Measurements from ENCODE around the gene SNAP29.
"Not testable (repeated sequence)": the region's sequence is repeated elsewhere in the genome, so short reads cannot be mapped to it uniquely, and the experiment has no call there.

Gene SNAP29

GRCh38 chr22:20930004-20930403, 71.2 kb downstream of the SNAP29 start:
- Mint-ChIP-seq H3K4me3 (no peak overlapping the region), H3K4me1 (ENCODE audit: low read depth) (peaks cover 58% of the 10 kb centered on the region), H3K36me3 (ENCODE audit: low read depth) (peaks cover 26% of the 10 kb centered on the region), H3K27ac (no peak overlapping the region), H3K27me3 (no peaks in the 10 kb centered on the region), H3K9me3 (no peaks in the 10 kb centered on the region)
- intact Hi-C loops (cut with micrococcal nuclease), result no loop called here

- H3K9me3 Mint-ChIP-seq; H3K4me3 Mint-ChIP-seq; H3K27me3 Mint-ChIP-seq; H3K27ac Mint-ChIP-seq; intact Hi-C loops (cut with micrococcal nuclease): not testable (repeated sequence)
- peaks cover 26% of the 10 kb centered on the region for H3K36me3 Mint-ChIP-seq (ENCODE audit: low read depth)
- H3K4me1 Mint-ChIP-seq (ENCODE audit: low read depth), result peaks cover 54% of the 10 kb centered on the region
Measured at GRCh38 chr22:20930435-20930834, 71.6 kb downstream of the SNAP29 start.

- H3K27me3 Mint-ChIP-seq, result no peaks in the 10 kb centered on the region
- peaks cover 31% of the 10 kb centered on the region for H3K36me3 Mint-ChIP-seq (ENCODE audit: low read depth)
- no peak overlapping the region for H3K4me3 Mint-ChIP-seq
- H3K27ac Mint-ChIP-seq, result no peak overlapping the region
- intact Hi-C loops (cut with micrococcal nuclease), result no loop called here
- no peaks in the 10 kb centered on the region for H3K9me3 Mint-ChIP-seq
- H3K4me1 Mint-ChIP-seq (ENCODE audit: low read depth), result peaks cover 51% of the 10 kb centered on the region
Measured at GRCh38 chr22:20931126-20931654, 72.4 kb downstream of the SNAP29 start.

GRCh38 chr22:20933910-20934309, 75.1 kb downstream of the SNAP29 start:
- no peak overlapping the region for H3K4me3 Mint-ChIP-seq
- intact Hi-C loops (cut with micrococcal nuclease), result no loop called here
- H3K27me3 Mint-ChIP-seq, result no peaks in the 10 kb centered on the region
- no peaks in the 10 kb centered on the region for H3K9me3 Mint-ChIP-seq
- no peak overlapping the region for H3K27ac Mint-ChIP-seq
- H3K4me1 Mint-ChIP-seq (ENCODE audit: low read depth), result peaks cover 41% of the 10 kb centered on the region
- H3K36me3 Mint-ChIP-seq (ENCODE audit: low read depth), result peaks cover 53% of the 10 kb centered on the region

GRCh38 chr22:20935049-20935448, 76.2 kb downstream of the SNAP29 start:
- H3K27me3 Mint-ChIP-seq; intact Hi-C loops (cut with micrococcal nuclease); H3K9me3 Mint-ChIP-seq; H3K4me3 Mint-ChIP-seq; H3K27ac Mint-ChIP-seq: not testable (repeated sequence)
- Mint-ChIP-seq H3K4me1 (ENCODE audit: low read depth) (peaks cover 37% of the 10 kb centered on the region), H3K36me3 (ENCODE audit: low read depth) (peaks cover 63% of the 10 kb centered on the region)

GRCh38 chr22:20935780-20936539, 77.2 kb downstream of the SNAP29 start:
- H3K27ac Mint-ChIP-seq; intact Hi-C loops (cut with micrococcal nuclease); H3K4me3 Mint-ChIP-seq; H3K9me3 Mint-ChIP-seq; H3K27me3 Mint-ChIP-seq: not testable (repeated sequence)
- Mint-ChIP-seq H3K36me3 (ENCODE audit: low read depth) (peaks cover 72% of the 10 kb centered on the region), H3K4me1 (ENCODE audit: low read depth) (peaks cover 39% of the 10 kb centered on the region)

- Mint-ChIP-seq H3K36me3 (ENCODE audit: low read depth) (peaks cover 80% of the 10 kb centered on the region), H3K9me3 (no peaks in the 10 kb centered on the region), H3K27ac (no peak overlapping the region), H3K27me3 (no peaks in the 10 kb centered on the region), H3K4me3 (no peak overlapping the region), H3K4me1 (ENCODE audit: low read depth) (peaks cover 42% of the 10 kb centered on the region)
- intact Hi-C loops (cut with micrococcal nuclease), result no loop called here
Measured at GRCh38 chr22:20937031-20937793, 78.4 kb downstream of the SNAP29 start.

- Mint-ChIP-seq H3K27ac (no peak overlapping the region), H3K4me3 (no peak overlapping the region), H3K9me3 (no peaks in the 10 kb centered on the region), H3K27me3 (no peaks in the 10 kb centered on the region), H3K36me3 (ENCODE audit: low read depth) (peaks cover 88% of the 10 kb centered on the region), H3K4me1 (ENCODE audit: low read depth) (peaks cover 43% of the 10 kb centered on the region)
- intact Hi-C loops (cut with micrococcal nuclease), result no loop called here
Measured at GRCh38 chr22:20937794-20938671, 79.2 kb downstream of the SNAP29 start.

GRCh38 chr22:20939457-20940185, 80.8 kb downstream of the SNAP29 start:
- intact Hi-C loops (cut with micrococcal nuclease); H3K9me3 Mint-ChIP-seq; H3K27ac Mint-ChIP-seq; H3K4me3 Mint-ChIP-seq; H3K27me3 Mint-ChIP-seq: not testable (repeated sequence)
- peaks cover 53% of the 10 kb centered on the region for H3K4me1 Mint-ChIP-seq (ENCODE audit: low read depth)
- H3K36me3 Mint-ChIP-seq (ENCODE audit: low read depth), result peaks cover 75% of the 10 kb centered on the region

GRCh38 chr22:20940186-20940651, 81.4 kb downstream of the SNAP29 start:
- intact Hi-C loops (cut with micrococcal nuclease), result no loop called here
- no peaks in the 10 kb centered on the region for H3K27me3 Mint-ChIP-seq
- H3K27ac Mint-ChIP-seq, result no peak overlapping the region
- peaks cover 69% of the 10 kb centered on the region for H3K36me3 Mint-ChIP-seq (ENCODE audit: low read depth)
- no peaks in the 10 kb centered on the region for H3K9me3 Mint-ChIP-seq
- no peak overlapping the region for H3K4me3 Mint-ChIP-seq
- H3K4me1 Mint-ChIP-seq (ENCODE audit: low read depth), result peaks cover 55% of the 10 kb centered on the region

Measured in dendritic cell treated with granulocyte-macrophage colony-stimulating factor and Interleukin-4, amounts not matched to agents 40 ng/mL and 50 ng/mL, for 4 days (primary cell).